Stomach (tissue), 4 donors: Measurements from ENCODE around the gene TMEM62.

Source experiments
- CTCF ChIP-seq, 7 experiments: fragments of 450-650 bp in 4 of 7; fragments of 200-600 bp in 3 of 7; sonication (generic) in 3 of 7; IDR thresholded peaks; one replicate each; pipeline ENCODE4 v1.5.1; 2016 to 2019; ENCODE audit warnings: antibody characterized with exemption in 7 of 7, control low read depth in 2 of 7, mild to moderate bottlenecking in 1 of 7
- EP300 ChIP-seq: sonication (generic); formaldehyde crosslinking; IDR thresholded peaks from one replicate; pipeline ENCODE4 v1.6.1; 2017; ENCODE audit warnings: antibody characterized with exemption

DNA sequence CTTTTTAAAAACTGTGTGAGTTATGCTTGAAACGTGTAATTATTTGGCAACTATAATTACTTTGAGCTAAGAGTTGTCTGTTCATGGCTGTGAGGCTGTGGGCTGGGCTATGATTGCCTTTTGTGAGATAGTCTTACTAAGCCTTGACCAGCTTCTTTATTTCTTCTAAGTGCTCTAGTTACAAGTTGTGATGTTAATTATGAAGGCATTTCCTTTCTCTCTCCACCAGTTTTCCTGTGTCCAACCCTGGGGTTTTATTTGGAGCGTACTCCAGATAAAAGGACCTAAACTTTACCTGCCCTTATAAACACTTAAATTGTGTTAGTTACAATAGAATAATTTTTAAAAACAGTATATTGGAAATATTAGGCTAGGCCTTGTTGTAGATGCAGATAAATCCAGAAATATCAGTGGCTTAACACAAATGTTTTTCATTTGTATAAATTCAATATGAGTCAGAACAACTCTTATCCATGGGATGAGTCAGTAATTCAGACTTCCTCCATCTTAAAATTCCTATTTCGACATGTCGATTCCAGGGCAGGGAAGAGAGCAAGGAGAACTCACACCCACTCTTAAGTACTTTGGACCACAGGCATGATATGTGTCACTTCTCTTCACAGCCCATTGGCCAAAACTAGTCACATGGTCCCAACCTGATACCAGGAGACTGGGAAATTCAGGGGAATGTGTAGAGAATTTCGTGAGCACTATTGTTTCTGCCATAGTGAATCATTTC is 17.0 kb downstream of the TMEM62 start:
- no peak for TF ChIP-seq CTCF (IDR thresholded peaks at IDR 0.05)
- no peak for TF ChIP-seq EP300
